GM18519 (cell line): ENCODE results near the gene CIC.
A peak's percentile ranks its signal among the peaks of the same experiment; 100 is the strongest.

Experiments
- ATAC-seq: cut with Tn5 transposase; IDR thresholded peaks from one replicate; pipeline ENCODE4 v1.9.1; 2021; ENCODE audit warnings: mild to moderate bottlenecking, moderate library complexity; ENCODE audit not compliant: unreplicated experiment, low FRiP score

Gene CIC

DNA sequence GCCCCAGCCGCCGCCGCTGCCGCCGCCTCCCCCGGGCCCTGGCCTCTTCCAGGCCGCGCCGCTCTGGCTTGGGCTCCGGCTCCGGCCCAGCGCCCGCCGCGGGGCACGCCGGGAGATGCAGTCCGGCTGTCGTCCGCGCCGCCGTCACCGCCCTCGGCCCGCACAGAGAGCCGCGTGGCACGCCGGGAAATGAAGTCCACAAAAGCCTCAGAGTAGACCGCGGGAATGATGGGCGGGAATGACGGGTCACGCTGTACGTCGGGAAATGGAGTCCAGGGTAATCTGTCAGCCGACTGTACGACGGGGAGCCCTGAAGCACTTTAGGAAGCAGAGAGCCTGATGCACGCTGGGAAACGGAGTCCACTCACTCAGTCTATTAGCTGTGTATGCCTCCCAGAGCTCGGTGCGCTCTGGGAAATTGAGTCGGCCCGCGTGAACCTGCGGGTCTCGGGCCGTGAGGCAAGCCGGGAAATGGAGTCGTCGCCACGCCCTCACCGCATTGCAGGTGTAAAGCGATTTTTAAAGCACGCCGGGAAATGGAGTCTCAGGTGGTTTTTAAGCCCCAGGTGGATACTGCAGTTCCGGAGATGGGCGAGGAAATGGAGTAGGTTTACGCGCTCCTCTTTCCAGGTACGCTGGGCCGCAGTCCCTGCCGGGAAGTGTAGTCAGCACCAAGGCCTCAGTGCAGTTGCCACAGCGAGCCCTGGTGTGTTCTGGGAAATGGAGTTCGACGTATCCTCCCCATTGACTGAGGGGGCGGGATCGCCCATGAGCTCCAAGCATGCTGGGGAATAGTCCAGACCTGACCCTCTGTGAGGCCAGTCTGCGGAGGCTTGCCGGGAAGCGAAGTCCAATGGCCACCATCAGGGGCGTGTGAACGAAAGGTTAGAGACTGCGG, 26.3 kb upstream of the CIC start, which contains the start of gene GSK3A:
Gene GSK3A, minus strand, starts transcription at position 91 of the 898 bp plus-strand sequence. CDS start 137 bp downstream, outside the sequence.
- ATAC-seq: peak; percentile 50

DNA sequence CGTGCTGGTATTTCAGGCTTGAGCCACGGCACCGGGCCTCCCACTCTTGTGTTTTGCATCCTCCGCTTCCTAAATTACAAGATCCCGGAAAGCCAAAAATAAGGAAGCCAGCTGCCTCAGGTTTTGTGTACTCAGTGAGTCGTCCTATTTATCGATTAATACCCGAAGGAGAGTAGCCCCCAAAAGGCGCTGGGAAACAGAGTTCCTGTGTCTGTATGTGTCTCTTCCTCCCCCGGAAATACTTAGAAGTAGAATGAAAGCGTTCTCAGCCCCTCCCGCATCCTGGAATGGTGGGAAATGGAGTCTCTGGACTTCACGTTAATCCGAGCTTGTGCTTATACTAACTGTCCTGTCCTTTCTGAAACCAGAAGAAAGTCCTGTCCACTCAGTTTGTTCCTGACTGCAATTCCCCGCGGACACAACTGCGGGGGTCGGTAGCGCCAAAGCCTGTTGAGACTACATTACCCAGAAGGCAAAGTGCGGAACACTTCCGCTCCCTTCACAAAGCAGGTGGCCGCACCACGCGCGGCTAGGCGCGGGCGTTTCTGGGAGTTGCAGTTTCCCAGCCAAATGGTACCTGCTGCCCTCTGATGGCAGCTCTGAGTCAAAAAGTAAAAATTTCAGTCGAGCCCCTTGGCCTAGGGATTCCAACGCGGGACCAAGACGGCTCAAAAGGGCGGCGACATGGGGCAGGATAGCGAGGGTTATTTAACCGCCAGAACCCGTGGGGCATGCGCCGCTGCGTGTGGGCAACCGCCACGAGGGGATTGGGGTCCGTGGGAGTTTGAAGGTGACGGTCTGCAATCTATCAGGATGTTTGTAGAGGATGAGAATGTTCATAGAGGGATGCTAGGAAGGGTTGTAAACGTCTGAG, 24.5 kb upstream of the CIC start:
- ATAC-seq: peak; percentile 37

DNA sequence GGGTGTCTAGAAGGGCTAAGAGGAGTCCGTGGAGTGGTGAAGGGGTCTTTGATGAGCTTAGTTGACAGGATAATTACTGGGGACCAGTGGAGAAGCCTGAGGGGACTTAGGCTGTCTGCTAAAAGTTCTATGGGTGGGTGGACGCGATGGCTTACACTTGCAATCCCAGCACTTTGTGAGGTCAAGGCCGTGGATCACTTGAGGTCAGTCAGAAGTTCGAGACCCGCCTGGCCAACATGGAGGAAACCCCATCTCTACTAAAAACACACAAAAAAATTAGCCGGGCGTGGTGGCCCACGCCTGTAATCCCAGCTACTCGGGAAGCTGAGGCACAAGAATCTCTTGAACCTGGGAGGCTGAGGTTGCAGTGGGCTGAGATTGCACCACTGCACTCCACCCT, 23.8 kb upstream of the CIC start:
- no peak for ATAC-seq

DNA sequence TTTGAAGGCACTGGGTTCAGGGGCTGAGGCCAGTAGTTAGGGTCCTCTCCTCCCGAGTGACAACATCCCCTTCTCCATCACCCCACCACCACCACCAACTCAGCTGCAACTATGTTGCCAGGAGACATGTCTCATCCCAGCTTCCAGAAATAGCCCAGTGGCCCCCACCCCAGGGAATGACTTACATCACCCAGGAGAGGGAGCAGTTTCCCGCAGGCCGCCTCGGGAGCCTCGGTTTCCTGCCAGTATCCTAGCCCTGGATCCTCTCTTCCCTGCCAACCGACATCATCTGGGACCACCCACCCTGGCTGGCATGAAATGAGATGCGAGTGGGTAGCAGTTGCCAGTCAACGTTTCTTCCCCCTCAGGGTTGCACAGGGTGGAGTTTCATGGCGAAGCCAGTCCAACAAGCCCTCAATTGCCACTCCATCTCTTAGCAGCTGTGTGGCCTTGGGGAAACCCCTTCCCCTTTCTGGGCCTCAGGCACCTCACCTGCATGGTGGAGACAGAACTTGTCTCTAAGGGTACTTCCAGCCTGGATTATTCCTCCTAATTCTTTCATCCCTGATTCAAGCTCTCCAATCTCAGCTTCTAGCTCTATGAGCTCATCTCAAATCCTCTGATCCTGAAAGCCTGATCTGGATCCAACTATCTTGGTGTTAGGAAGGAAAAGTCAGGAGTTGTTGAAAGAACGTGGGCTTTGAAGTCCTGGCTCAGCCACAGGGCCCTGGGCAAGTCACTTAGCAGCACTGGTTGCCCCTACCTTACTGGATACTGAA, 22.7 kb upstream of the CIC start:
- ATAC-seq: no peak

DNA sequence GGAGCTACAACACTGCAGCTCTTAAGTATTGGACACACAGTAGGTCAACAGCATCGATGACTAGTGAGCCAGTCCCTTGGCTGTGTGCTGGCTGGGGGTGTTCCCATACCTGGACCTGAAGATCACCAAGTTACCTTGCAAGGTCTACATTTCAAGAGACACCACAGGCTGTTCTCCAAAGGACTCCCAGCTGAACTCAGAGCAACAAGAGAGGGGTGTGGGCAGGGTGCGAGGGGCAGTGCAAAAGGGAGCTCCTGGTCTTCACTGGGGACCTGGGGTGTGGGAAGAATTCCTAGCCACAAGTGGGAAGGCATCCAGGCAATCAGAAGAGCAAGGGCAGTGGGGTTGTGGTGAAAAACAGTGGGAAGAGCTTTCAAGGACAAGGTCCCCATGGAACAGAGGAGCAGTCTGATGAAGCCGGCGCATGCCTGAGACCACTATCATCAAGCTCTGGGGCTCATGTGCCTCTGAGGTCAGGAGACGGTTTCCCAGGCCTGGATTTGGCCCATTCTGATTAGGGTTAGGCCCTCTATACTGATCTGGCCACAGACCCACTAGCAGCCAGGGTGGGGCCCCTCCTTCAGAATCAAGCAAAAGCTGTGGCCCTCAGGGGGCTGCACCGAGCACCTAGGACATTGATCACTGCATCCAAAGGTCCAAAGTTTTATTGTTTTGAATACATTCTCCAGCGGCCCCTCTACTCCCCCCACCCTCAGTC, 22.0 kb upstream of the CIC start:
- ATAC-seq: no peak

DNA sequence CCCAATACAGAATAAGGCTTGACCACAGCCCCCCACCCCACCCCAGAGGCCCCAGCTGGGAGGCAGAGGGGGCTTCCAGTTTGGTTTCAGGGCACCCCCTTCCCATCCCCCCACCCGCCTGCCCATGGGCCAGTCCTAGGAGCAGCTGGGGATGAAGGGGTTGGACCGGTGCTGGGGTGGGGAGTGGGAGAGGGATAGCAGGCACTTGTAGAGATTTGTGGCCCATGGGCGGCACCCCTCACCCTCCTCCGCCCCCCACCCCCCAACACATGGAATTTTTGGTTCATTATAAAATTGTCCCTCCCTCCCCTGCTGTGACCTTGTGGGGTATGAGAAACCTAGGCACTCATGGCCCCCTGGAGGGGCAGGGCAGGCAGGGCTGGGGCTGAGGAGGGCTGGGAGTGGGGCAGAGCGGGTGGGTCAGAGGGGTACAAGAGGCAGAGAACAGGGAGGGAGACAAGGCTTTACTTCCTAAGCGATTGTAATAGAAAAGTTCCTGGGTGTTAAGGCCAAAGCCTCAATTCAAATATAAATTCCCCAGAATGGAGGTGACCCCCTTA, 21.3 kb upstream of the CIC start:
- ATAC-seq: no peak

DNA sequence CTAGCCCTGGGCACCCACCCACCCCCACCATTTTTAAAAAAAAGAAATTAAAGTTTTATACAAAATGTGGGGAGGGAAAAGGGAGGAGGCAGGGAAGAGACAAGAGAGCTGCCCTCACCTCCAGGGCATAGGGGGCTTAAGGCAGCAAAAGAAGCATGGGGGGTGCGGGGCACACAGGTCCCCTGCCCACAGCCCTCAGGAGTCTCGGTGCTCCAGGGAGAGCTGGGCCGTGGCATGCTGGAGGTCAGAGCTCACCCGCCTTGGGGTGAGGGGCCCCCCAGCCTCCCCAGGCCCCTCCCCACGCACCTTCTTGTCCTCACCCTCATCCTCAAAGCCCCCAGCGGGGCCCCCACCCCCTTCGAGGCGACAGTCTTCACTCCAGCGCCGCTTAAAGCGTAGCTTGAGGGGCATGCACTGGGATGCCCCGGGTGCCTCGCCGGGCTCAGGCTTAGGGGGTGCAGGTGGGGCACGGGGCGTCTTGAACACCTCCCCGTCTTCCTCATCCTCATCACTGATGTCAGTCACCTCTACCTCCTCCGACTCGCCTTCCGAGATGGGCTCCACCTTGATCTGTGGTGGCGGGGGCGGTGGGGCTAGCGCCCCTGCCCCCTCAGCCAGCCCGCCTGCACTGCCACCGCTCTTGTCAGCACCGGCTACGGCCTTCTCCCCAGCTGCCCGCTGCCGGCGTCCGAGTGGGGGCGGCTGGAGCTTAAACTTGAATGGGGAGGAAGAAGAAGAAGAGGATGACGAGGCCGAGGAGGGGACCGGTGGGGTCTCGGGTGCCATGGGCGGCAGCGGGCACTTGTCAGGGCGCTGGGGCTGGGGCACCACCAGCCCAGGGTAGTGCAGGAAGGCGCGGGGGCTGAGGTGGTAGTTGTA, 20.5 kb upstream of the CIC start:
- no peak for ATAC-seq

DNA sequence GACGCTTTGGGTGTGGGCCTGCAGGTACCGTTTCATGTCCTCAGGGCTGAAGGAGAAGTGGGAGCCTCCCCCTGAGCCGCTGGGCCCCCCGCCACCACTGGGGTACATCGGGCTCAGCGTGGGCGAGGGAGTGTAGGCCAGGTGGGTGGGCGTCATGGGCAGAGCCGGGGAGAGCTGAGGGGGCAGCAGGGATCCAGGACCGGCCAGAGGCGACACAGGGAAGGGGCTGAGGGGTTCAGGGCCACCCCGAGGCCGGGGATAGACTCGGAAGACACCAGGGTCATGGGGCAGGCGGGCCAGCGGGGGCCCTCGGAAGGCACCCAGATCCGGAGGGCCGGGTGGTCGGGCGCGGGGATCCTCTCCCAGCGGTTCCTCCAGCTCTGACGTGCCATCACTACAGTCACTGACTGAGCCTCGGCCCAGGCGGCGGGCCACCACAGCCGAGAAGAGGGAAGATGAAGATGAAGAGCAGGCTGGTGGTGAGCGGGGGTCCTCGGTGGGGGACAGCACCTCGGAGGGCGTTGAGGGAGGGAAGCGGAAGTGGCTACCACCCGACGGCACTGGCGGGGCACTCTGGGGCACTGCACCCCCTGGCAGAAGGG, 19.8 kb upstream of the CIC start:
- ATAC-seq: no peak

DNA sequence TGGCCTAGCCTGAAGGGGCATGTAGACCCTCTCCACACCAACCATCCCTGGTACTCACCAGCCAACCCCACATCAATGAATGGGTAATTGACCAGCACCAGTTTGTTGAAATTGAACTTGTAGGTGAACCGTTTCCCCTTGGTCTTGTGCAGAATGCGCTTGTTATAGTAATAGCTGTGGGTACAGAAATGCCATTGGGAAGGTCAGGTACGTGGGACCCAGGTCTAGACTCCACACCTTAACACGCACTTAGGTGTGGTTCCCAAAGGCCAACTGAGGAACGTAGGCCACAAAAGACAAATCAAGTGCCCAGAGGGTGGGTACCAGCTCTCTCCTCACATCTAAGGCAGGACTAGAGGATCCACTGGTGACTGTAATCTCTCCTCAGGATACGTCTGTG, 19.3 kb upstream of the CIC start:
- ATAC-seq: no peak

DNA sequence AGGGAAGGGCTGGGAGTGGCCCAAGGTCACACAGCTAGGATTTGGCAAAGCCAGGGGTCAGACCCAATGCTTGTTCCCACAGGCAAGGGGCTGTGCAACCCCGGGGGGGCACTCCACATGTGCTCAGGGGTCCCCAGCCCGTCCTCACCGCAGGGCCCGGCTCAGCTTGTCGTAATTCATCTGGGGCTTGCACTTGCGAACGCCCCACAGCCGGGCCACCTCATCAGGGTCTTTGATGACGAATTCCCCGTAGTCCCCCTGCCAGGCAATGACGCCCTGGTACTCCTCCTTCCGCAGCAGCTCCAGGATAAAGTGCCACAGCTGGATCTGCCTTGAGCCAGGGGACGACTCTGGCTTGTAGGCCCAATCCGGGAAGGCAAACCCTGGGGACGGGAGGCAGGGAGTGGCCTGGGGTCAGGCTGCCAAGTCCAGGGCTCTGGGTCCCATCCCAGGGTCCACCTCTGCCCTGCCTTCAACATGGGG, 18.8 kb upstream of the CIC start:
- no peak for ATAC-seq

DNA sequence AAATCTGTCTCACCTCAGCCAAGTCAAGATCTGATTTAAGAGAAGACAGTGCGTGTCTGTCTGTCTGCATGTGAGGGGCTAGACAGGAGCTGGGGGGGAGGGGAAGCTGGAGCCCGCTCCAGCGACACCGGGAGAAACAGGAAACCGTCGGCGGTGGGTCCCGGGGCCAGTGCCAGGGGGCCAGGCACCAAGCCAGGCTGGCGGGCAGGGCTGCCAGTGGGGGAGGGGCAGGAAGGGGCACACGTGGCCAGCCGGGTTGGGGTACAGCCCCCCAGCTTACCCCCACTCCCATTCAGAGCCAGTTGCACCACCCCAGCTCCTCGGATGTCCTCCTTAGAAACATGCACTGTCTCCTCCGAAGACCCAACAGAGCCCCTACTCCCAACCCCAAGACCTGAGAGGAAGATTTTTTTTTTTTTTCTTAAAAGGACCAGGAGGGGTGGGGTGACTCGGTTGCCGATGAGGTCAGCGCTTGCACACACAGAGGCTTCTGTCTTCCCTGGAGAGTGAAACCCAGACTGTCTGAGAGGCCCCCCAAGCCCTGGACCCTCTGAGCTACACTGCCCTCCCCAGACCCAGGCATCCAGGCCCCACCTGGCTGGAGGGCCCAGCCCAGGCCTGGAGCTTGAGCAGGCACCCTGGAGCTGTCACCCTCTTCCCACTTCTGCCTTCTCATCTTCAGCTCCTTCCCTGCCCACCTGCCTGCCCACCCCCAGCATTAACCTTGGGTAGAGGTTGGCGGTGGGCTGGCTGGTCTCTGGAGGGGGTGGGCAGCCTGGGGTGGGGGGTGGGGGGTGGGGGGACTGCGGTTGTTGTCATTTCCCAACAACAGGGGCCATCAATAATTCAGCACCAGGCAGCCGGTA, 18.2 kb upstream of the CIC start:
- no peak for ATAC-seq

DNA sequence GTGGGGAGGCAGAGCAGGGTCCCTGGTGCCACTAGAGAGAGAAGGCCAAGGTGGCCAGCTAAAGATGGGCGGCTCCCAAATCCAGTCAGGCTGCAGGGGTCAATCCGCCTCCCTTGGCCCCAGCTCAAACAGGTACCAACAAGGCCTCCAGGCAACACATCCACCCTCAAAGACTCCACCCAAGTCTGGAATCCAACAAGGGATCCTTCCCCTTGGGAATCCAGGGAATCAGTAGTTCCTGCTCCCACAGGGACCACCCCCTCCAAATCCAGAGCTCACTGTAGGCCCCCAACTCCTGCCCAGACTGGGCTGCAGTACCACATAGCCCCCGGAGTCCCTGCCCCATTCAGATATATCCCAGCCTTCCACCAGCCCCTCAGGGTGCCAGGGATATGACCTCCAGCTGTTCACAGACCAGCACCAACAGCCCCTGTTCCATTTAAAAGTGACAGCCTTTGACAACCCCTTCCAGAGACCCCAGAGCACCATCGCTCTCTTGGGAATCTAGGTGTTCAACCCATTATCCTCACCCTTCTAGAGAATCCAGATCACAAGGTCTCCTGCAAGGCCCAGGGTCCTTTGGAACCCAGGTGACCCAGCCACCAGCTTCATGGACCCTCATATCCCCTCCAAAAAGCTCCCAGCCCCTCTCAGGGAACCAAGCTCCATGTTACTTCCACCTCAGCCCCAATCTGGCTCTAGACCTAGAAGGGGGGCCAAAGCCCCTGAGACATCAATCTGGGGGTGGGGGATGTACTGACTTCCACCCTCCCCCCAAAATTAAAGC, 17.3 kb upstream of the CIC start:
- ATAC-seq: no peak

DNA sequence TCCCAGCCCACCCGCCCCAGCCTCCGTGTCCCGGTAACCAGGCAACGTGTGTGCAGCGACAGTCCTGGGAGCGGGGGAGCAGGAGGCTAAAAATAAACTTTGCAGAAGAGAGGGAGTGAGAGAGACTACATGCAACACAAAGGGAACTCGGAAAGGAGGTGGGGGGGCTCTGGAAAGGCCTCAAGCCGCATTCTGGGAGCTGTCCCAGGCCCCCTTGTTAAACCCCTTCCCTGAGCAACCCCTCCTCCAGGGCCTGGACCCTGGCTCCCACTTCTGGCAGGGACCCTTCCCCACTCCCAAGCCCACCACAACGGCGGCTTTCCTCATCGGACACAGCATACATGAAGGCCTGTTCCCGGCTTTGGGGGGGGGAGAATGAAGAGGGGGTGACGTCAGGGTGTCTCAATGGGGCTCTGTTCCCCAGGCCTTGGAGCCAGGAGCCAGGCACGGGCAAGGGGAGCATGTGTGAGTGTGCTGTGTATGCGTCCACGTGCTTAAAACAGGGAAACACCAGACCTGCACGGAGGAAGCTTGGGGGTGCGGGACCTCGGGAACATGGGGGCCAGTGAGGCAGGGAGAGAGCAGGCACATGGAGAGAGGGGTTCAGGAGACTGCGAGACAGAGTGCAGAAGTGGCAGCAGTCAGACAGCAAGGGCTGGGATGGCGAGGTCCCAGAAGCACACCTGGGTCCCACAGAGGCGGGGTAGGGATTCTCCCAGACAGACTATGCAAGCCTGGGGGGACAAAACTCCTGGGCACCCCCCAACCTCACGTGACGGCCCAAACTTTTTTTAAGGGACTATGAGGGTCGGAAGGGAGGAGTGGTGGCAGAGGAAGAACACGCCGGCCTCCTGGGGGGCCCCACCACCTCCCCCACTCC, 16.4 kb upstream of the CIC start:
- ATAC-seq: no peak

DNA sequence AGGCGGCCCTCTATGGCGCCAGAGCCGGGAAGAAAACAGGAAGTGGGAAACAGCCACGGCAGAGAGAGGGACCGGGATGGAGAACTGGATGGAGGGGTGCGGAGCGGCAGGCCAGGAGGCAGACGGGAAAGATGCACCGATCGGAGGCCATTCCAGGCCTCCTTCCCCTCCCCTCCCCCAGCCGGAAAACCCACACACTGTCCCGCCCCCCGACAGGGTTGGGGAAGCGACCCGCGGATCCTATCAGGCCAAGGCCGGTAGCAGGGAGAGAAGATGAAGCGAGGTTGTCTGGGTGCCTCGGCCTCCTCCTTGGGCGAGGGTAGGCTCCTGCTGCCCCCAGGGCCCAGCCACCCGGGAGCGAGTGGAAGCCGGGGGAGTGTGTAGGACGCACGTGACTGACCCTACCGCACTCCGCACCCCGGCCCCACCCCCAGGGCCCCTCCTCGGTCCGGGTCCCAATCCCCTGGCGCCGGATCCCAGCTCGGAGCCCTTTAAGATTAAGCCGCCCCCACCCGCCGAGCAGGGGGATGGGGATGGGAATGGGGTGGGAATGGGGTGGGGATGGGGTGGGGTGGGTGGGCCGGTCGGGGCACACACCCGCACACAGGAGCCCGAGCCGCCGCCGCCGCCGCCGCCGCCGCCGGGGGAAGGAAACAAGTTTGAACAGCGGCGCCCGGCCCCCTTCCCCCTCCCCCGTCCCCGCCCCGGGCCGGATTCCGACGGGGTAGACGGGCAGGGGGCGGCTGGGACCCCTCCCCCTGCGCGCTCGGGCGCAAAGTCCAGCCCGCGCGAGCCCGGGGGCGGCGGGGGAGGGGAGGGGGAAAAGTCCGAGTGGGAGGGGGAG, 15.6 kb upstream of the CIC start:
- no peak for ATAC-seq
